Neural progenitor cell (in vitro differentiated cells): ENCODE measurements around the gene RUFY4. TPM values are rescaled to one million over a fixed set of nuclear protein-coding genes. Genes with fewer than 3 reads are reported as not detected.
"Not testable (repeated sequence)": the region's sequence is repeated elsewhere in the genome, so short reads cannot be mapped to it uniquely, and the experiment has no call there.

ENCODE experiments used
- DNase-seq: peaks from one replicate; pipeline ENCODE4 v3.0.0-alpha.2; 2016; ENCODE audit warnings: low spot score
- H2AFZ ChIP-seq: fragments of 200-600 bp; sonication (generic); replicated peaks from 2 replicates; pipeline ENCODE4 v1.6.1; 2016; ENCODE audit warnings: antibody characterized with exemption
- H3F3A ChIP-seq: fragments of 200-600 bp; sonication (generic); 2 replicates; pipeline ENCODE4 v1.6.1; 2016; ENCODE audit warnings: antibody characterized with exemption, low read depth
- H3K27ac ChIP-seq: fragments of 200-600 bp; sonication (generic); 2 replicates; pipeline ENCODE4 v1.5.1; 2016; ENCODE audit warnings: mild to moderate bottlenecking
- H3K27me3 ChIP-seq: fragments of 200-600 bp; sonication (generic); 2 replicates; pipeline ENCODE4 v1.6.1; 2016; ENCODE audit warnings: mild to moderate bottlenecking, moderate library complexity
- H3K36me3 ChIP-seq: fragments of 200-600 bp; sonication (generic); 2 replicates; pipeline ENCODE4 v1.5.1; 2016
- H3K4me1 ChIP-seq: fragments of 200-600 bp; sonication (generic); 2 replicates; pipeline ENCODE4 v1.6.1; 2016; ENCODE audit warnings: mixed run types
- H3K4me2 ChIP-seq: fragments of 200-600 bp; sonication (generic); 2 replicates; pipeline ENCODE4 v1.6.1; 2016
- H3K4me3 ChIP-seq: fragments of 200-600 bp; sonication (generic); 2 replicates; pipeline ENCODE4 v1.5.1; 2016
- H3K79me2 ChIP-seq: fragments of 200-600 bp; sonication (generic); 2 replicates; pipeline ENCODE4 v1.6.1; 2016; ENCODE audit warnings: low read depth
- H3K9ac ChIP-seq: fragments of 200-600 bp; sonication (generic); 2 replicates; pipeline ENCODE4 v1.6.1; 2016
- H3K9me3 ChIP-seq: fragments of 200-600 bp; sonication (generic); 2 replicates; pipeline ENCODE4 v1.5.1; 2016; ENCODE audit warnings: low read depth
- H4K20me1 ChIP-seq: fragments of 200-600 bp; sonication (generic); 2 replicates; pipeline ENCODE4 v1.6.1; 2016; ENCODE audit warnings: low read depth
- H3K27ac Mint-ChIP-seq: 3 replicates; pipeline ENCODE4 v1.8.0; 2021; ENCODE audit warnings: mixed read lengths
- H3K27me3 Mint-ChIP-seq: 2 replicates; pipeline ENCODE4 v1.8.0; 2022; ENCODE audit warnings: low read depth, mild to moderate bottlenecking, inconsistent platforms, moderate library complexity, mixed read lengths; ENCODE audit not compliant: insufficient read depth
- H3K36me3 Mint-ChIP-seq: 3 replicates; pipeline ENCODE4 v1.8.0; 2021; ENCODE audit warnings: mixed read lengths
- H3K4me1 Mint-ChIP-seq: 3 replicates; pipeline ENCODE4 v1.8.0; 2021; ENCODE audit warnings: mixed read lengths
- H3K4me3 Mint-ChIP-seq: 3 replicates; pipeline ENCODE4 v1.8.0; 2021; ENCODE audit warnings: mild to moderate bottlenecking, moderate library complexity, mixed read lengths
- H3K9me3 Mint-ChIP-seq: 3 replicates; pipeline ENCODE4 v1.8.0; 2020; ENCODE audit warnings: mixed read lengths
- CTCF ChIP-seq: fragments of 200-600 bp; sonication (generic); IDR thresholded peaks from 2 replicates; pipeline ENCODE4 v1.5.1; 2017; ENCODE audit warnings: antibody characterized with exemption, mild to moderate bottlenecking
- EZH2 ChIP-seq: fragments of 200-600 bp; sonication (generic); IDR thresholded peaks from 2 replicates; pipeline ENCODE4 v1.6.1; 2017; ENCODE audit warnings: antibody characterized with exemption, mild to moderate bottlenecking, moderate library complexity
- EZH2phosphoT487 ChIP-seq: fragments of 200-600 bp; sonication (generic); IDR thresholded peaks from 2 replicates; pipeline ENCODE4 v1.6.1; 2017; ENCODE audit warnings: antibody characterized with exemption
- total RNA-seq: library from RNA; depleted of rRNA; stranded (reverse); fragments of >200 nt; gene quantifications from 2 replicates; pipeline ENCODE4 v1.2.3, GENCODE V29; 2015; ENCODE audit warnings: low replicate concordance

Gene RUFY4
- total RNA-seq, 1 donor from 2014 or later = not detected

GRCh38 chr2:218034497-218035213, 34.4 kb upstream of the RUFY4 start:
- Histone ChIP-seq H2AFZ (peak overlapping the region; percentile 91), H3K27me3 (peaks cover 69% of the 10 kb centered on the region), H3K4me2 (peak overlapping the region; percentile 93), H3K4me1 (peaks cover 12% of the 10 kb centered on the region), H3K4me3 (peak overlapping the region; percentile 49)
- not testable (repeated sequence) for H3K36me3 Mint-ChIP-seq, H3K36me3 ChIP-seq, H4K20me1 ChIP-seq, H3K9ac ChIP-seq, H3K9me3 ChIP-seq, H3K79me2 ChIP-seq, H3K9me3 Mint-ChIP-seq, H3F3A ChIP-seq, H3K4me1 Mint-ChIP-seq, H3K27ac ChIP-seq, H3K27ac Mint-ChIP-seq
- Mint-ChIP-seq H3K27me3 (peaks cover 12% of the 10 kb centered on the region), H3K4me3 (peak overlapping the region; percentile 53)
- peak; percentile 82 for DNase-seq
- TF ChIP-seq EZH2 = peak; percentile 83
- peak; percentile 69 for TF ChIP-seq EZH2phosphoT487
- TF ChIP-seq CTCF = peak; percentile 78

GRCh38 chr2:218035463-218036100, 33.5 kb upstream of the RUFY4 start:
- no peaks in the 10 kb centered on the region for H3K9me3 Mint-ChIP-seq
- Histone ChIP-seq H3K9ac (no peak overlapping the region), H3K4me3 (no peak overlapping the region), H3F3A (no peaks in the 10 kb centered on the region), H2AFZ (no peak overlapping the region), H3K9me3 (no peaks in the 10 kb centered on the region), H3K27me3 (peaks cover 75% of the 10 kb centered on the region), H3K36me3 (no peaks in the 10 kb centered on the region), H3K4me2 (no peak overlapping the region), H3K27ac (no peak overlapping the region), H3K4me1 (peaks cover 12% of the 10 kb centered on the region), H4K20me1 (no peaks in the 10 kb centered on the region), H3K79me2 (no peaks in the 10 kb centered on the region)
- H3K4me3 Mint-ChIP-seq = no peak overlapping the region
- no peak for TF ChIP-seq CTCF
- DNase-seq = no peak
- peaks cover 12% of the 10 kb centered on the region for H3K27me3 Mint-ChIP-seq
- no peak overlapping the region for H3K27ac Mint-ChIP-seq
- H3K36me3 Mint-ChIP-seq = no peaks in the 10 kb centered on the region
- H3K4me1 Mint-ChIP-seq = peaks cover 7% of the 10 kb centered on the region

GRCh38 chr2:218036371-218036770, 32.7 kb upstream of the RUFY4 start:
- Mint-ChIP-seq H3K36me3 (no peaks in the 10 kb centered on the region), H3K4me3 (no peak overlapping the region)
- no peaks in the 10 kb centered on the region for H3F3A ChIP-seq

More at GRCh38 chr2:218036371-218036770, 32.7 kb upstream of the RUFY4 start:
- Mint-ChIP-seq H3K4me1 (peaks cover 7% of the 10 kb centered on the region), H3K9me3 (no peaks in the 10 kb centered on the region), H3K27ac (no peak overlapping the region), H3K27me3 (peaks cover 12% of the 10 kb centered on the region)
- Histone ChIP-seq H3K27ac (no peak overlapping the region), H3K4me3 (no peak overlapping the region), H2AFZ (no peak overlapping the region), H3K27me3 (peaks cover 83% of the 10 kb centered on the region), H3K36me3 (no peaks in the 10 kb centered on the region), H3K9ac (no peak overlapping the region), H3K4me1 (peaks cover 12% of the 10 kb centered on the region), H4K20me1 (no peaks in the 10 kb centered on the region), H3K4me2 (no peak overlapping the region), H3K79me2 (no peaks in the 10 kb centered on the region), H3K9me3 (no peaks in the 10 kb centered on the region)
- TF ChIP-seq CTCF = peak; percentile 18
- no peak for TF ChIP-seq EZH2phosphoT487
- DNase-seq = no peak
